Activated CD4-positive, alpha-beta T cell treated with anti-CD3 and anti-CD28 coated beads for 4 hours (primary cell): ENCODE measurements around the gene WFS1.

ENCODE experiments used
- DNase-seq, 2 donors: peaks; one replicate each; pipeline ENCODE4 v3.0.0-alpha.2; 2020

The WFS1 gene

GRCh38 chr4:6301732-6302442, 32.2 kb downstream of the WFS1 start:
- no peak for DNase-seq

GRCh38 chr4:6302869-6303268, 33.2 kb downstream of the WFS1 start:
- DNase-seq, result no peak

- DNase-seq, result no peak
These were observed 34.3 kb downstream of the WFS1 start for GRCh38 chr4:6303943-6304342.

- DNase-seq, result no peak
These were observed 36.6 kb downstream of the WFS1 start for GRCh38 chr4:6306299-6306698.

GRCh38 chr4:6307230-6307629, 37.6 kb downstream of the WFS1 start:
- DNase-seq, result no peak

GRCh38 chr4:6307891-6308290, 38.2 kb downstream of the WFS1 start:
- DNase-seq, result no peak

GRCh38 chr4:6308899-6309643, 39.4 kb downstream of the WFS1 start:
- DNase-seq, result no peak

- DNase-seq, result no peak
These were observed 40.1 kb downstream of the WFS1 start for GRCh38 chr4:6309777-6310176.

- no peak for DNase-seq
These were observed 43.6 kb downstream of the WFS1 start for GRCh38 chr4:6313216-6313615.

GRCh38 chr4:6316461-6317003, 46.9 kb downstream of the WFS1 start:
- DNase-seq, result no peak

- no peak for DNase-seq
These were observed 48.6 kb downstream of the WFS1 start for GRCh38 chr4:6318206-6318605.

- no peak for DNase-seq
These were observed 50.0 kb downstream of the WFS1 start for GRCh38 chr4:6319530-6320150.

- no peak for DNase-seq
These were observed 51.0 kb downstream of the WFS1 start for GRCh38 chr4:6320663-6321062.

GRCh38 chr4:6321361-6321760, 51.7 kb downstream of the WFS1 start:
- no peak for DNase-seq

GRCh38 chr4:6322067-6322760, 52.6 kb downstream of the WFS1 start:
- no peak for DNase-seq

GRCh38 chr4:6322761-6323566, 53.3 kb downstream of the WFS1 start:
- DNase-seq, result no peak

- DNase-seq, result no peak
These were observed 54.9 kb downstream of the WFS1 start for GRCh38 chr4:6324461-6324998.

GRCh38 chr4:6324999-6325787, 55.5 kb downstream of the WFS1 start:
- no peak for DNase-seq

GRCh38 chr4:6325788-6326290, 56.2 kb downstream of the WFS1 start:
- no peak for DNase-seq

- DNase-seq, result no peak
These were observed 56.8 kb downstream of the WFS1 start for GRCh38 chr4:6326312-6327060.
